ENCODE data around the gene TSPAN12. TPM values are rescaled to one million over a fixed set of nuclear protein-coding genes. Genes with fewer than 3 reads are reported as not detected.
A peak's percentile ranks its signal among the peaks of the same experiment; 100 is the strongest.
"Not testable (repeated sequence)": the region's sequence is repeated elsewhere in the genome, so short reads cannot be mapped to it uniquely, and the experiment has no call there.

Gene TSPAN12, protein sequence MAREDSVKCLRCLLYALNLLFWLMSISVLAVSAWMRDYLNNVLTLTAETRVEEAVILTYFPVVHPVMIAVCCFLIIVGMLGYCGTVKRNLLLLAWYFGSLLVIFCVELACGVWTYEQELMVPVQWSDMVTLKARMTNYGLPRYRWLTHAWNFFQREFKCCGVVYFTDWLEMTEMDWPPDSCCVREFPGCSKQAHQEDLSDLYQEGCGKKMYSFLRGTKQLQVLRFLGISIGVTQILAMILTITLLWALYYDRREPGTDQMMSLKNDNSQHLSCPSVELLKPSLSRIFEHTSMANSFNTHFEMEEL
- total RNA-seq = 68.7 TPM
- long read RNA-seq, transcript TSPAN12-201 (8 exons, 2,798 nt) = major isoform, 128 of 163 reads
- long read RNA-seq, partial matches to known transcripts = 11 of 163 reads
- long read RNA-seq, other reads (novel, unspliced or antisense) = 24 of 163 reads

DNA sequence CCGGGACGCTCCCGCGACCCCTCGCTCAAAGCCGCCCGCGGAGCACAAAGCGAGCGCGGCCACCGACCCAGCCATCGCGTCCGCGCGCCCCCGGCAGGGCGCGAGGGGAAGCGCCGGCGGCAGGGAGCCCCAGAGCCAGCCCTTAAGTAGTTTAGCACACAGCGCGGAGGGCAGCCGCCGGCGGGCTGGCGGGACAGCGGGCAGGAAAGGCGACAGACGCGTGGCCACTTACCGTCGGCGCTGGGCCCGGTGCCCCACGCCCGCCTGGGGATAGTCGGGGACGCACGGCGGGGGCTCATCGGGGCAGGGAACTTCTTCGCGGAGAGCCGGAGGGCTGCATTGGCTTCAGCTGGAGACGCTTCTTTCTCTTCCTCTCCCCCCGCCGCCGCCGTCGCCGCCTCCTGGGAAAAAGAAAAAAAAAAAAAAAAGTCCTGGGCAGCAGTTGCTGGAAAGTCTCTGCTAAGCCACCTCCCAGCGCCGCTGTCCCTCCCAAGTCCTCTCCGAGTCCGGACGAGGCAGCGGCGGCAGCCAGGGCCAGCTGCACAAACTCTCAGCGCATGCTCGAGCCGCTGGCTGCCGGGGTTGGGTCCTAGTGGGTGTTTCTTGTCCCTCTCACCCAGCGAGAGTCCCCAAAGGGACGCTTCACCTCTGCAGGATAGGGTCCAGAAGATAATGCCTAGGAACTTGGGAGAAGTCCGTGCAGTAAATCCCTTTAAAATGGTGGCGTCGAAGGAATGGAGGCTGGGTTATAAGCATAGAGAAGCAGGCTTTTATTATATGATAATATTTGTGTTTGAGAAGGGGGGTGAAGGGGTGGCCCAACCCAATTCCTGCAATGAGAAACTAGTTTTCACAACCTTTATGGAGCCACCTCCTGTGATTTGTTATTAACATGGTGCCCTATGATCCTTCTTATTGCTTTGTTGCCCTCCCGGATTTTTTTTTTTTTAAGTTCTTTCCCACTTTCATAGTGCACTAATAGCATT is at the start of gene TSPAN12:
TSS of gene TSPAN12 (minus strand) at position 557 of the 986 bp plus-strand sequence. CDS start 1,381 bp downstream, outside the sequence.
- Histone ChIP-seq H3K4me3 (peak within 1 kb of the TSS; percentile 80), H3K27me3 (ENCODE audit: low read depth) (no peaks in the 10 kb centered on the region)
- intact Hi-C loops (cut with micrococcal nuclease) = no loop called here

DNA sequence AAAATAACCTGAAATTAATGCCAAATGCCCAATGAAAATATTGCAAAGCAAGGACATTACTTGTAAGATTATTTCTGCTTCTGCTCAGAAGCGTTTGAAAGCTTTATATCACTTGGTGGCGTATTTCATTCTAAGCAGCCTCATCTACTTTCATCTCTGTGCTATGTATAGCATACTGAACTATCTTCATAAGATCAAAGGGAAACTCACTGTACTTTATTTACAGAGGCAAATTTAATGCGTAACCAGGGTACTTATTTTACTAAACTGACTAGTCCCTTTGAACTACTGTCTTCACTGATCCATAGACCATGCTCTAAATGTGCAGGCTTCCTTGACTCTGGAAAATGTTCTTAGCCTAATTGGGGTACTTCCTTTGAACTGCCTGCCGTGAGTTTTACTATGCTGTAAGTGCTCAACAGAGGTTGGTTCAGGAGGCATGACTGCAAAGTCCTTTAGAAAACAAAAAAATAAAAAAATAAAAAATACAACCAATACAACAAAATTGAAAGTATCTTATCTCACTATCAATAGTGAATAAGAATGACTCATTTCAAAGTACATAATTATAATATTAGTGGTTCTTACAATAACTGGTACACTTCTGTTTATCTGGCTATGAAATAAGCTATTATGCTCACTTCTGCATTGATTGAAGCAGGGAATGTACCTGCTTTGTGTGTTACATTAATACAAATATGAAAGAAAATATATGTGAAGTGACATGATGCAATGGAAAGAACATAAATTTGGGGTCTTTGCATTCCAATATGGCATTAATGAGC is 41.0 kb upstream of the TSPAN12 start:
- Histone ChIP-seq H3K4me3 (no peak overlapping the region), H3K36me3 (no peaks in the 10 kb centered on the region), H3K27ac (replicated peaks) (no peak overlapping the region), H3K4me1 (no peaks in the 10 kb centered on the region), H3K27me3 (ENCODE audit: low read depth) (no peaks in the 10 kb centered on the region), H3K9me3 (replicated peaks) (peaks cover 24% of the 10 kb centered on the region)
- intact Hi-C loops (cut with micrococcal nuclease) = no loop called here
- no peak for DNase-seq
- no peak for TF ChIP-seq CTCF (IDR thresholded peaks at IDR 0.05; ENCODE audit: borderline replicate concordance)

More for the DNA sequence above, at the start of gene TSPAN12:
- peak; percentile 86 for DNase-seq
- Histone ChIP-seq H3K36me3 (no peaks in the 10 kb centered on the region), H3K27ac (replicated peaks) (peak within 1 kb of the TSS; percentile 97), H3K4me1 (peaks cover 30% of the 10 kb centered on the region), H3K9me3 (replicated peaks) (no peaks in the 10 kb centered on the region)
- peak; percentile 85 for TF ChIP-seq CTCF (IDR thresholded peaks at IDR 0.05; ENCODE audit: borderline replicate concordance)

- H3K27me3 ChIP-seq (ENCODE audit: low read depth); H3K36me3 ChIP-seq; H3K27ac ChIP-seq (replicated peaks); H3K4me1 ChIP-seq; intact Hi-C loops (cut with micrococcal nuclease); DNase-seq; H3K4me3 ChIP-seq: not testable (repeated sequence)
- H3K9me3 ChIP-seq (replicated peaks) = peaks cover 31% of the 10 kb centered on the region
These were observed 37.3 kb upstream of the TSPAN12 start for GRCh38 chr7:120895253-120895652.

DNA sequence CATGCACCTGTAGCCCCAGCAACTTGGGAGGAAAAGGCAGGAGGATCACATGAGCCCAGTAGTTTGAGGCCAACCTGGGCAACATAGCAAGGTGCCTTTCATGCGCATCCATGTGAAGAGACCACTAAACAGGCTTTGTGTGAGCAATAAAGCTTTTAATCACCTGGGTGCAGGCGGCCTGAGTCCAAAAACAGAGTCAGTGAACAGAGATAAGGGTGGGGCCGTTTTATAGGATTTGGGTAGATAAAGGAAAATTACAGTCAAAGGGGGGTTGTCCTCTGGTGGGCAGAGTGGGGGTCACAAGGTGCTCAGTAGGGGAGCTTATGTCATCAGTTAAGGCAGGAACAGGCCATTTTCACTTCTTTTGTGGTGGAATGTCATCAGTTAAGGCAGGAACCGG is 27.7 kb upstream of the TSPAN12 start:
- H3K27ac ChIP-seq (replicated peaks); DNase-seq; H3K4me1 ChIP-seq; H3K36me3 ChIP-seq; H3K4me3 ChIP-seq; H3K9me3 ChIP-seq (replicated peaks); H3K27me3 ChIP-seq (ENCODE audit: low read depth); intact Hi-C loops (cut with micrococcal nuclease): not testable (repeated sequence)

DNA sequence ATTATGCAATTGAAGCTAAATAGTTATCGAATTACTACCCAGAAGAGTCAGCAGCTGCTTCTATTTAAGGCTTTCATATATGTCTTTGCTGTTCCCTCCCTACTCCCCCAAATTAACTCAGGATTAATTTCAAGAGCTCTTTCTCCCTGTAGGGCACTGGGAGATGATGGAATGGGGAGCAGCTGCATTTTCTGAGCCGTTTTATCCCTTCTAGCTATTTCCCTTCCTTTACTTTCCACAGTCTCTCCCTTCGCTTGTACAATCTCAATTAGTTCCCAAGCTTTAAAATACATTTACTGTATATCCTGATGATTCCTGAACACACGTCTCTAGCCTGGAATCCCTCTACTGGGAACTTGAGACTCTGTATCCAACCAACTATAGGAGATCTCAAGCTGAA is 19.8 kb upstream of the TSPAN12 start:
- Histone ChIP-seq H3K36me3 (no peaks in the 10 kb centered on the region), H3K27ac (replicated peaks) (no peak overlapping the region), H3K4me1 (no peaks in the 10 kb centered on the region), H3K4me3 (no peak overlapping the region), H3K27me3 (ENCODE audit: low read depth) (no peaks in the 10 kb centered on the region), H3K9me3 (replicated peaks) (no peaks in the 10 kb centered on the region)
- TF ChIP-seq CTCF (IDR thresholded peaks at IDR 0.05; ENCODE audit: borderline replicate concordance) = no peak
- no peak for DNase-seq
- intact Hi-C loops (cut with micrococcal nuclease) = no loop called here

DNA sequence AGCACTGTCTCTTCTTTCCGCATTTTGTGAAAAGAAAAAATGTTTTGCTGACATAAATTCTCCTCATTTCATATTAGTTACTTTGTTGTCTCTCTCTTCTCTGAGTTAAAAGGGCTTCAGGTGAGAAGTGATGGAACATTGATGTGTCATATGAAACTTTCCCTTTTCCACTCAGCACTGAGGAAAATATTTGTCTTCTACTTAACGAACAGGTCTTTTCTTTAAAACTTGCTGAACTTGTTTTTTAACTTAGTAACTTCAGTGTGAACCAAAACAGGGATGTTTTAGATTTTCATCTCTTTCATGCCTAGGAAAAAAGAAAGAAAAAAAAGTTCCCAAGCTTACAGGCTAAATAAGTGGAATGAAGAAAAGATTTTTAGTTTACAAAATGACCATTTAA is 19.0 kb upstream of the TSPAN12 start:
- Histone ChIP-seq H3K4me3 (no peak overlapping the region), H3K36me3 (no peaks in the 10 kb centered on the region), H3K27me3 (ENCODE audit: low read depth) (no peaks in the 10 kb centered on the region), H3K27ac (replicated peaks) (no peak overlapping the region), H3K4me1 (no peaks in the 10 kb centered on the region), H3K9me3 (replicated peaks) (no peaks in the 10 kb centered on the region)
- DNase-seq = no peak
- intact Hi-C loops (cut with micrococcal nuclease) = no loop called here
- no peak for TF ChIP-seq CTCF (IDR thresholded peaks at IDR 0.05; ENCODE audit: borderline replicate concordance)
